MCF 10A (cell line): ENCODE data around the gene KIF2A. TPM values are rescaled to one million over a fixed set of nuclear protein-coding genes. Genes with fewer than 3 reads are reported as not detected.

Experiments
- BruUV-seq: library from RNA; stranded (reverse); fragments of 400-500 nt; replicated peaks from 2 replicates; lab custom pipeline; 2021; lab: Mats Ljungman, UMichigan
- CTCF ChIA-PET: fragments of 300-600 bp; sonication (Branson Sonifier 250); formaldehyde crosslinking; extraction: SDS; loops from one replicate; lab custom pipeline; 2021; ENCODE audit warnings: antibody characterized with exemption, inconsistent platforms; lab: Yijun Ruan, JAX
- POLR2A ChIA-PET: fragments of 300-600, 350-650 bp; sonication (Branson Sonifier 250); formaldehyde crosslinking; extraction: SDS; loops from one replicate; lab custom pipeline; 2020; ENCODE audit warnings: antibody characterized with exemption, inconsistent platforms; lab: Yijun Ruan, JAX
- DNase-seq: peaks from one replicate; pipeline ENCODE4 v3.0.0-alpha.2; 2018; ENCODE audit not compliant: unreplicated experiment
- H3K27ac Mint-ChIP-seq: one replicate; pipeline ENCODE4 v1.8.0; 2022; ENCODE audit warnings: mild to moderate bottlenecking, low read depth, mixed read lengths; ENCODE audit not compliant: unreplicated experiment
- H3K27me3 Mint-ChIP-seq: one replicate; pipeline ENCODE4 v1.8.0; 2022; ENCODE audit warnings: mixed read lengths; ENCODE audit not compliant: insufficient read depth, unreplicated experiment
- H3K36me3 Mint-ChIP-seq: one replicate; pipeline ENCODE4 v1.8.0; 2022; ENCODE audit warnings: mild to moderate bottlenecking, moderate library complexity, mixed read lengths; ENCODE audit not compliant: insufficient read depth, unreplicated experiment
- H3K4me1 Mint-ChIP-seq: one replicate; pipeline ENCODE4 v1.8.0; 2022; ENCODE audit warnings: mixed read lengths; ENCODE audit not compliant: insufficient read depth, unreplicated experiment
- H3K4me3 Mint-ChIP-seq: one replicate; pipeline ENCODE4 v1.8.0; 2022; ENCODE audit warnings: mild to moderate bottlenecking, moderate library complexity, mixed read lengths; ENCODE audit not compliant: unreplicated experiment
- H3K9me3 Mint-ChIP-seq: one replicate; pipeline ENCODE4 v1.8.0; 2022; ENCODE audit warnings: mixed read lengths; ENCODE audit not compliant: unreplicated experiment
- CTCF ChIP-seq: fragments of 200-600 bp; IDR thresholded peaks from one replicate; pipeline ENCODE4 v1.8.0; 2022; ENCODE audit warnings: antibody characterized with exemption, mild to moderate bottlenecking; ENCODE audit not compliant: unreplicated experiment
- intact Hi-C: fragments of 100-400 bp; cut with micrococcal nuclease; formaldehyde crosslinking; loops from 2 replicates; pipeline ENCODE4 v1.14.1; 2022
- total RNA-seq: library from RNA; stranded (reverse); gene quantifications from 2 replicates; pipeline ENCODE4 v1.2.3, GENCODE V29; 2022

Gene KIF2A
- total RNA-seq, 1 experiment from 2014 or later, result 61.0 TPM

- ChIA-PET POLR2A (no interaction called here), CTCF (interaction anchor here (1.3 kb wide), 1 partner anchor 36 kb away, joined by 3 read pairs; no protein-coding TSS in a partner anchor)
- H3K27me3 Mint-ChIP-seq, result no peaks in the 10 kb centered on the region
- BruUV-seq, result no TSS peak
- no peak overlapping the region for H3K27ac Mint-ChIP-seq
- no peak overlapping the region for H3K4me3 Mint-ChIP-seq
- no peaks in the 10 kb centered on the region for H3K9me3 Mint-ChIP-seq
- TF ChIP-seq CTCF, result no peak
- H3K36me3 Mint-ChIP-seq, result no peaks in the 10 kb centered on the region
- no peaks in the 10 kb centered on the region for H3K4me1 Mint-ChIP-seq
- no peak for DNase-seq
- intact Hi-C loops, result no loop called here
These were observed 45.5 kb upstream of the KIF2A start for GRCh38 chr5:62260513-62260912.

GRCh38 chr5:62263401-62263800 lies 42.6 kb upstream of the KIF2A start:
- intact Hi-C loops, result no loop called here
- no peaks in the 10 kb centered on the region for H3K27me3 Mint-ChIP-seq
- no peak overlapping the region for H3K27ac Mint-ChIP-seq
- no peaks in the 10 kb centered on the region for H3K9me3 Mint-ChIP-seq
- no TSS peak for BruUV-seq
- ChIA-PET CTCF (interaction anchor here (0.7 to 1.1 kb wide), 2 partner anchors 29 to 89 kb away, joined by 3 to 5 read pairs; no protein-coding TSS in a partner anchor), POLR2A (no interaction called here)
- TF ChIP-seq CTCF, result no peak
- no peak for DNase-seq
- H3K36me3 Mint-ChIP-seq, result no peaks in the 10 kb centered on the region
- H3K4me3 Mint-ChIP-seq, result no peak overlapping the region
- peaks cover 6% of the 10 kb centered on the region for H3K4me1 Mint-ChIP-seq

- H3K27ac Mint-ChIP-seq, result no peak overlapping the region
- no peak for TF ChIP-seq CTCF
- ChIA-PET POLR2A (no interaction called here), CTCF (interaction anchor here (1.0 kb wide), 2 partner anchors 41 to 42 kb away, joined by 3 to 4 read pairs; no protein-coding TSS in a partner anchor)
- no TSS peak for BruUV-seq
- no peaks in the 10 kb centered on the region for H3K36me3 Mint-ChIP-seq
- H3K9me3 Mint-ChIP-seq, result no peaks in the 10 kb centered on the region
- H3K4me1 Mint-ChIP-seq, result peaks cover 14% of the 10 kb centered on the region
- H3K4me3 Mint-ChIP-seq, result no peak overlapping the region
- no peaks in the 10 kb centered on the region for H3K27me3 Mint-ChIP-seq
- DNase-seq, result no peak
- intact Hi-C loops, result no loop called here
These were observed 40.3 kb upstream of the KIF2A start for GRCh38 chr5:62265648-62266112.

GRCh38 chr5:62266573-62266972 lies 39.4 kb upstream of the KIF2A start:
- ChIA-PET CTCF (no interaction called here), POLR2A (no interaction called here)
- DNase-seq, result no peak
- Mint-ChIP-seq H3K9me3 (no peaks in the 10 kb centered on the region), H3K27me3 (no peaks in the 10 kb centered on the region), H3K27ac (no peak overlapping the region), H3K4me1 (peaks cover 14% of the 10 kb centered on the region), H3K36me3 (no peaks in the 10 kb centered on the region), H3K4me3 (no peak overlapping the region)
- no TSS peak for BruUV-seq
- intact Hi-C loops, result no loop called here
- TF ChIP-seq CTCF, result no peak
